C1 segment of cervical spinal cord (tissue), 14 donors: ENCODE measurements around the gene PNLIPRP3.
"Not testable (repeated sequence)": the region's sequence is repeated elsewhere in the genome, so short reads cannot be mapped to it uniquely, and the experiment has no call there.

Source experiments
- DNase-seq, 14 donors: peaks; one replicate each; lab custom pipeline; 2025; lab: John Stamatoyannopoulos, UW

Gene PNLIPRP3

GRCh38 chr10:116427671-116428070, at the start of gene PNLIPRP3:
Gene PNLIPRP3 (plus strand): TSS chr10:116427847. CDS start chr10:116428013, 166 bp downstream.
- no peak for DNase-seq

GRCh38 chr10:116382290-116382689, 45.4 kb upstream of the PNLIPRP3 start:
- no peak for DNase-seq

- DNase-seq, result no peak
Observed at GRCh38 chr10:116385311-116385710, 42.3 kb upstream of the PNLIPRP3 start.

GRCh38 chr10:116385994-116386809, 41.4 kb upstream of the PNLIPRP3 start:
- no peak for DNase-seq

- not testable (repeated sequence) for DNase-seq
Observed at GRCh38 chr10:116393246-116393831, 34.3 kb upstream of the PNLIPRP3 start.

- DNase-seq, result no peak
Observed at GRCh38 chr10:116395223-116395985, 32.2 kb upstream of the PNLIPRP3 start.

GRCh38 chr10:116398224-116398623, 29.4 kb upstream of the PNLIPRP3 start:
- no peak for DNase-seq

GRCh38 chr10:116402858-116403257, 24.8 kb upstream of the PNLIPRP3 start:
- no peak for DNase-seq

- DNase-seq, result no peak
Observed at GRCh38 chr10:116403740-116404250, 23.9 kb upstream of the PNLIPRP3 start.

GRCh38 chr10:116408719-116409118, 18.9 kb upstream of the PNLIPRP3 start:
- DNase-seq, result peak in 1 of 14 donors; percentile 2

GRCh38 chr10:116410351-116410750, 17.3 kb upstream of the PNLIPRP3 start:
- DNase-seq, result no peak

GRCh38 chr10:116417821-116418220, 9.8 kb upstream of the PNLIPRP3 start:
- no peak for DNase-seq

- no peak for DNase-seq
Observed at GRCh38 chr10:116418389-116418788, 9.3 kb upstream of the PNLIPRP3 start.

GRCh38 chr10:116421815-116422214, 5.8 kb upstream of the PNLIPRP3 start:
- DNase-seq, result no peak

GRCh38 chr10:116429288-116429977, 1.8 kb downstream of the PNLIPRP3 start:
- DNase-seq, result no peak

GRCh38 chr10:116430288-116430687, 2.6 kb downstream of the PNLIPRP3 start:
- no peak for DNase-seq

- DNase-seq, result no peak
Observed at GRCh38 chr10:116431598-116431997, 4.0 kb downstream of the PNLIPRP3 start.

- DNase-seq, result no peak
Observed at GRCh38 chr10:116437076-116437692, 9.5 kb downstream of the PNLIPRP3 start.

- no peak for DNase-seq
Observed at GRCh38 chr10:116440330-116441030, 12.8 kb downstream of the PNLIPRP3 start.

- no peak for DNase-seq
Observed at GRCh38 chr10:116444527-116445142, 17.0 kb downstream of the PNLIPRP3 start.
